HG03565 (cell line): ENCODE measurements around the gene FRAT1.
"Not testable (repeated sequence)": the region's sequence is repeated elsewhere in the genome, so short reads cannot be mapped to it uniquely, and the experiment has no call there.

Source experiments
- ATAC-seq: cut with Tn5 transposase; IDR thresholded peaks from one replicate; pipeline ENCODE4 v1.9.1; 2021; ENCODE audit warnings: mild to moderate bottlenecking, moderate library complexity; ENCODE audit not compliant: unreplicated experiment

The FRAT1 gene

GRCh38 chr10:97318772-97319651, at the start of gene FRAT1:
TSS of gene FRAT1 (plus strand) at chr10:97319271. CDS start at chr10:97319454, 183 bp downstream.
- ATAC-seq = peak; percentile 64

- no peak for ATAC-seq
Observed at GRCh38 chr10:97270523-97271154, 48.4 kb upstream of the FRAT1 start.

- no peak for ATAC-seq
Observed at GRCh38 chr10:97273700-97274099, 45.4 kb upstream of the FRAT1 start.

GRCh38 chr10:97274828-97275227, 44.2 kb upstream of the FRAT1 start:
- ATAC-seq = no peak

GRCh38 chr10:97277551-97277950, 41.5 kb upstream of the FRAT1 start:
- no peak for ATAC-seq

GRCh38 chr10:97278491-97278989, 40.5 kb upstream of the FRAT1 start:
- peak; percentile 43 for ATAC-seq

GRCh38 chr10:97279121-97279815, 39.8 kb upstream of the FRAT1 start:
- ATAC-seq = no peak

GRCh38 chr10:97280783-97281182, 38.3 kb upstream of the FRAT1 start:
- no peak for ATAC-seq

- ATAC-seq = not testable (repeated sequence)
Observed at GRCh38 chr10:97290076-97290475, 29.0 kb upstream of the FRAT1 start.

GRCh38 chr10:97290576-97291356, 28.3 kb upstream of the FRAT1 start:
- not testable (repeated sequence) for ATAC-seq

- ATAC-seq = no peak
Observed at GRCh38 chr10:97291357-97292096, 27.5 kb upstream of the FRAT1 start.

- peak; percentile 96 for ATAC-seq
Observed at GRCh38 chr10:97292097-97292861, 26.8 kb upstream of the FRAT1 start, which contains the start of gene ARHGAP19. TSS of gene ARHGAP19 (minus strand) at chr10:97292637. CDS start at chr10:97292627, 10 bp downstream.

- no peak for ATAC-seq
Observed at GRCh38 chr10:97292862-97293198, 26.2 kb upstream of the FRAT1 start.

- ATAC-seq = no peak
Observed at GRCh38 chr10:97297556-97298222, 21.4 kb upstream of the FRAT1 start.

GRCh38 chr10:97298223-97298571, 20.9 kb upstream of the FRAT1 start:
- ATAC-seq = no peak

- no peak for ATAC-seq
Observed at GRCh38 chr10:97300980-97301379, 18.1 kb upstream of the FRAT1 start.

- ATAC-seq = no peak
Observed at GRCh38 chr10:97302088-97302791, 16.8 kb upstream of the FRAT1 start.

- ATAC-seq = no peak
Observed at GRCh38 chr10:97307441-97307840, 11.6 kb upstream of the FRAT1 start.
